BJ (cell line): Measurements from ENCODE around the gene CKAP2L. TPM values are rescaled to one million over a fixed set of nuclear protein-coding genes. Genes with fewer than 3 reads are reported as not detected.
A peak's percentile ranks its signal among the peaks of the same experiment; 100 is the strongest.

ENCODE experiments used
- CTCF ChIA-PET: fragments of 350-600 bp; formaldehyde crosslinking; extraction: SDS; loops from one replicate; lab custom pipeline; 2021; ENCODE audit warnings: antibody characterized with exemption, inconsistent platforms; lab: Yijun Ruan, JAX
- POLR2A ChIA-PET: fragments of 300-600 bp; sonication (Branson Sonifier 250); formaldehyde crosslinking; extraction: SDS; loops from one replicate; lab custom pipeline; 2021; ENCODE audit warnings: antibody characterized with exemption; lab: Charles Lee
- DNase-seq: peaks from one replicate; pipeline ENCODE4 v3.0.0-alpha.2; 2011; ENCODE audit warnings: low read depth
- H3K27me3 ChIP-seq: 2 replicates; pipeline ENCODE4 v1.6.0; 2011; ENCODE audit warnings: low read length; ENCODE audit not compliant: control insufficient read depth, insufficient read depth
- H3K36me3 ChIP-seq: 2 replicates; pipeline ENCODE4 v1.5.1; 2011; ENCODE audit warnings: low read length; ENCODE audit not compliant: control insufficient read depth, insufficient read depth
- H3K4me3 ChIP-seq: 2 replicates; pipeline ENCODE4 v1.5.1; 2011; ENCODE audit warnings: low read depth, mild to moderate bottlenecking, control low read depth, low read length
- polyA plus RNA-seq: library from polyadenylated mRNA; depleted of rRNA; stranded (reverse); fragments of >200 nt; gene quantifications from 2 replicates; pipeline ENCODE4 v1.2.3, GENCODE V29; 2011
- TF ChIP-seq, protein P1 (sequence below): IDR thresholded peaks from 2 replicates; pipeline ENCODE4 v1.5.1; 2011; ENCODE audit warnings: low read depth, mild to moderate bottlenecking, control low read depth, inconsistent platforms, low read length, moderate library complexity; ENCODE audit not compliant: insufficient read depth

The CKAP2L gene
- polyA plus RNA-seq, 1 experiment = 3.3 TPM

- H3K36me3 ChIP-seq = no peaks in the 10 kb centered on the region
- no peaks in the 10 kb centered on the region for H3K27me3 ChIP-seq
- no peak overlapping the region for H3K4me3 ChIP-seq
- CTCF ChIA-PET = interaction anchor here (0.7 to 5.3 kb wide), 22 partner anchors 11 to 210 kb away, joined by 3 to 190 read pairs (median 10); no protein-coding TSS in a partner anchor
- DNase-seq = no peak
- TF ChIP-seq, protein P1, sequence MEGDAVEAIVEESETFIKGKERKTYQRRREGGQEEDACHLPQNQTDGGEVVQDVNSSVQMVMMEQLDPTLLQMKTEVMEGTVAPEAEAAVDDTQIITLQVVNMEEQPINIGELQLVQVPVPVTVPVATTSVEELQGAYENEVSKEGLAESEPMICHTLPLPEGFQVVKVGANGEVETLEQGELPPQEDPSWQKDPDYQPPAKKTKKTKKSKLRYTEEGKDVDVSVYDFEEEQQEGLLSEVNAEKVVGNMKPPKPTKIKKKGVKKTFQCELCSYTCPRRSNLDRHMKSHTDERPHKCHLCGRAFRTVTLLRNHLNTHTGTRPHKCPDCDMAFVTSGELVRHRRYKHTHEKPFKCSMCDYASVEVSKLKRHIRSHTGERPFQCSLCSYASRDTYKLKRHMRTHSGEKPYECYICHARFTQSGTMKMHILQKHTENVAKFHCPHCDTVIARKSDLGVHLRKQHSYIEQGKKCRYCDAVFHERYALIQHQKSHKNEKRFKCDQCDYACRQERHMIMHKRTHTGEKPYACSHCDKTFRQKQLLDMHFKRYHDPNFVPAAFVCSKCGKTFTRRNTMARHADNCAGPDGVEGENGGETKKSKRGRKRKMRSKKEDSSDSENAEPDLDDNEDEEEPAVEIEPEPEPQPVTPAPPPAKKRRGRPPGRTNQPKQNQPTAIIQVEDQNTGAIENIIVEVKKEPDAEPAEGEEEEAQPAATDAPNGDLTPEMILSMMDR = no peak
- POLR2A ChIA-PET = no interaction called here
These were observed 13.9 kb downstream of the CKAP2L start for GRCh38 chr2:112750560-112750843.

GRCh38 chr2:112749755-112750559, 14.5 kb downstream of the CKAP2L start:
- CTCF ChIA-PET = interaction anchor here (0.6 to 5.3 kb wide), 38 partner anchors 9 to 210 kb away, joined by 3 to 190 read pairs (median 4); partner anchors contain the start of gene IL1B
- DNase-seq = no peak
- TF ChIP-seq, protein P1 = peak; percentile 99
- H3K27me3 ChIP-seq = no peaks in the 10 kb centered on the region
- H3K36me3 ChIP-seq = no peaks in the 10 kb centered on the region
- no peak overlapping the region; the same call in 1 of the 2 replicates for H3K4me3 ChIP-seq
- POLR2A ChIA-PET = no interaction called here

- Histone ChIP-seq H3K4me3 (no peak overlapping the region), H3K36me3 (no peaks in the 10 kb centered on the region; the same call in none of the 2 replicates), H3K27me3 (no peaks in the 10 kb centered on the region)
- ChIA-PET POLR2A (no interaction called here), CTCF (interaction anchor here (1.0 to 10.0 kb wide), 7 partner anchors 9 to 219 kb away, joined by 3 to 66 read pairs (median 10); no protein-coding TSS in a partner anchor)
- no peak for DNase-seq
- TF ChIP-seq, protein P1 = no peak
These were observed 23.9 kb downstream of the CKAP2L start for GRCh38 chr2:112740527-112740926.

- no peak overlapping the region for H3K4me3 ChIP-seq
- H3K36me3 ChIP-seq = no peaks in the 10 kb centered on the region; the same call in 1 of the 2 replicates
- ChIA-PET POLR2A (no interaction called here), CTCF (interaction anchor here (1.3 to 10.0 kb wide), 4 partner anchors 11 to 204 kb away, joined by 5 to 66 read pairs (median 37); no protein-coding TSS in a partner anchor)
- DNase-seq = no peak
- no peaks in the 10 kb centered on the region for H3K27me3 ChIP-seq
- TF ChIP-seq, protein P1 = no peak
These were observed 26.7 kb downstream of the CKAP2L start for GRCh38 chr2:112737542-112738232.

DNA sequence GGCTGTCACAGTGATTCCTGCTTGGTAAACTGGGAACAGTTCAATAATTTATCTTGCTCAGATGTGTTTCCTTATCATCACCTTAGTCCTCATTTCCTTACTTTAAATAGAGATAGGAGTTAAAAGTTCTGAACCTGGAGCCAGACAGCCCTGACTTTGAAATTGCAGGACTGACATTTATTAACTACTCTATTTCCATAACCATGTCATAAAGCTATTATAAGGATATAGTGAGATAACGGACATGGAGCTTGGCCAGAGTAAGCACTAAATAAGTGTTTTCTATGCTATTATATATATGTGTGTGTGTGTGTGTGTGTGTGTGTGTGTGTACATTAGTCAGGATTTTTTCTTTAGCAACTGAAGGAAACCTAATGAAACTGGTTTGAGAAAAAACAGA, 30.5 kb downstream of the CKAP2L start:
- ChIA-PET CTCF (interaction anchor here (1.0 to 2.2 kb wide), 3 partner anchors 16 to 208 kb away, joined by 4 to 10 read pairs (median 6); no protein-coding TSS in a partner anchor), POLR2A (no interaction called here)
- Histone ChIP-seq H3K36me3 (no peaks in the 10 kb centered on the region; the same call in 1 of the 2 replicates), H3K27me3 (no peaks in the 10 kb centered on the region), H3K4me3 (no peak overlapping the region)
- no peak for DNase-seq
- TF ChIP-seq, protein P1 = no peak
